HG02885 (cell line): ENCODE data around the gene FMNL1.
"Not testable (repeated sequence)": the region's sequence is repeated elsewhere in the genome, so short reads cannot be mapped to it uniquely, and the experiment has no call there.

ENCODE experiments used
- ATAC-seq: cut with Tn5 transposase; IDR thresholded peaks from one replicate; pipeline ENCODE4 v1.9.1; 2021; ENCODE audit warnings: mild to moderate bottlenecking; ENCODE audit not compliant: unreplicated experiment, poor library complexity

FMNL1 gene

GRCh38 chr17:45221081-45222013 is at the start of gene FMNL1:
TSS of gene FMNL1 (plus strand) at chr17:45221885. CDS start at chr17:45222125, 240 bp downstream.
- ATAC-seq, result peak; percentile 23

GRCh38 chr17:45172232-45172540 is 49.5 kb upstream of the FMNL1 start:
- ATAC-seq, result no peak

- no peak for ATAC-seq
Observed at GRCh38 chr17:45172541-45173286, 49.0 kb upstream of the FMNL1 start.

GRCh38 chr17:45175759-45176115 is 45.9 kb upstream of the FMNL1 start:
- ATAC-seq, result no peak

- no peak for ATAC-seq
Observed at GRCh38 chr17:45177563-45177962, 44.1 kb upstream of the FMNL1 start.

- ATAC-seq, result no peak
Observed at GRCh38 chr17:45184144-45184543, 37.5 kb upstream of the FMNL1 start.

- no peak for ATAC-seq
Observed at GRCh38 chr17:45186801-45187354, 34.8 kb upstream of the FMNL1 start.

GRCh38 chr17:45189009-45189408 is 32.7 kb upstream of the FMNL1 start:
- ATAC-seq, result no peak

GRCh38 chr17:45190503-45191255 is 31.0 kb upstream of the FMNL1 start:
- ATAC-seq, result no peak

- ATAC-seq, result no peak
Observed at GRCh38 chr17:45195424-45195823, 26.3 kb upstream of the FMNL1 start.

GRCh38 chr17:45197108-45197507 is 24.6 kb upstream of the FMNL1 start:
- no peak for ATAC-seq

GRCh38 chr17:45197555-45198334 is 23.9 kb upstream of the FMNL1 start:
- ATAC-seq, result peak; percentile 80

- no peak for ATAC-seq
Observed at GRCh38 chr17:45200701-45201100, 21.0 kb upstream of the FMNL1 start.

GRCh38 chr17:45201457-45201856 is 20.2 kb upstream of the FMNL1 start:
- no peak for ATAC-seq

GRCh38 chr17:45201880-45202279 is 19.8 kb upstream of the FMNL1 start:
- not testable (repeated sequence) for ATAC-seq

GRCh38 chr17:45218895-45219661 is 2.6 kb upstream of the FMNL1 start:
- no peak for ATAC-seq

GRCh38 chr17:45220079-45220478 is 1.6 kb upstream of the FMNL1 start:
- no peak for ATAC-seq

- no peak for ATAC-seq
Observed at GRCh38 chr17:45222014-45222288, 266 bp downstream of the FMNL1 start.

GRCh38 chr17:45222289-45222995 is 757 bp downstream of the FMNL1 start:
- no peak for ATAC-seq
